GM18507 (cell line): Measurements from ENCODE around the gene RFPL4A.
A peak's percentile ranks its signal among the peaks of the same experiment; 100 is the strongest.

Experiments
- DNase-seq: peaks from one replicate; pipeline ENCODE4 v3.0.0; 2011; ENCODE audit warnings: low read depth; ENCODE audit not compliant: insufficient read length; ENCODE audit errors: extremely low spot score
- FAIRE-seq: peaks from 2 replicates; lab custom pipeline; 2011; peaks lifted over from hg19 to GRCh38; lab: Jason Lieb, UNC

Gene RFPL4A

GRCh38 chr19:55795021-55795420, 36.1 kb downstream of the RFPL4A start:
- no peak for DNase-seq
- no peak for FAIRE-seq

- DNase-seq = no peak
- no peak for FAIRE-seq
Measured at GRCh38 chr19:55801416-55801815, 42.5 kb downstream of the RFPL4A start.

GRCh38 chr19:55802281-55802680, 43.4 kb downstream of the RFPL4A start:
- DNase-seq (no peak), FAIRE-seq (no peak)

- DNase-seq (peak; percentile 17), FAIRE-seq (peak; percentile 76)
Measured at GRCh38 chr19:55809381-55810058, 50.6 kb downstream of the RFPL4A start.

GRCh38 chr19:55811340-55811739, 52.4 kb downstream of the RFPL4A start:
- no peak for DNase-seq
- no peak for FAIRE-seq

DNA sequence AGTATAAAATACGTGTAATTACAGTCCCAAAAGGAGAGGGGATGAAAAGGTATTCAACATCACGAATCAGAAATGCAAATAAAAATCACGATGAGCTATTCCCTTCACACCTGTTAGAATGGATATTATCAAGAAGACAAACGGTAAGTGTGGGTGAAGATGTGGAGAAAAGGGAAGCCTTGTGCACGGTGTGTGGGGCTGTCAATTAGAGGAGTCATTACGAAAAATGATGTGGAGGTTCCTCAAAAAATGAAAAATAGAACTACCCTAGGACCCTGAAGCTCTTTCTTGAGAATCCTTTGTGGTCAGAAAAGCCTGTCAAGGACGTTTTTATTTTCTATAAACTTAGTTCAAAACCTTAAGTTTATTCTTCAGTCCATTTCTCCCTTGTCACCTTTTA, 53.6 kb downstream of the RFPL4A start:
- FAIRE-seq = no peak

More for the DNA sequence above, 53.6 kb downstream of the RFPL4A start:
- no peak for DNase-seq
